K562 treated with DMSO at 1 percent for 48 hours (cell line): ENCODE data around the gene EIF4A3. TPM values are rescaled to one million over a fixed set of nuclear protein-coding genes. Genes with fewer than 3 reads are reported as not detected.

ENCODE experiments used
- total RNA-seq: library from RNA; unstranded; fragments of 300-600 nt; gene quantifications from 2 replicates; pipeline ENCODE4 v1.2.3, GENCODE V29; 2022; ENCODE audit warnings: low replicate concordance; ENCODE audit errors: extremely low read depth

EIF4A3 gene
- not detected in 2 replicates for total RNA-seq

DNA sequence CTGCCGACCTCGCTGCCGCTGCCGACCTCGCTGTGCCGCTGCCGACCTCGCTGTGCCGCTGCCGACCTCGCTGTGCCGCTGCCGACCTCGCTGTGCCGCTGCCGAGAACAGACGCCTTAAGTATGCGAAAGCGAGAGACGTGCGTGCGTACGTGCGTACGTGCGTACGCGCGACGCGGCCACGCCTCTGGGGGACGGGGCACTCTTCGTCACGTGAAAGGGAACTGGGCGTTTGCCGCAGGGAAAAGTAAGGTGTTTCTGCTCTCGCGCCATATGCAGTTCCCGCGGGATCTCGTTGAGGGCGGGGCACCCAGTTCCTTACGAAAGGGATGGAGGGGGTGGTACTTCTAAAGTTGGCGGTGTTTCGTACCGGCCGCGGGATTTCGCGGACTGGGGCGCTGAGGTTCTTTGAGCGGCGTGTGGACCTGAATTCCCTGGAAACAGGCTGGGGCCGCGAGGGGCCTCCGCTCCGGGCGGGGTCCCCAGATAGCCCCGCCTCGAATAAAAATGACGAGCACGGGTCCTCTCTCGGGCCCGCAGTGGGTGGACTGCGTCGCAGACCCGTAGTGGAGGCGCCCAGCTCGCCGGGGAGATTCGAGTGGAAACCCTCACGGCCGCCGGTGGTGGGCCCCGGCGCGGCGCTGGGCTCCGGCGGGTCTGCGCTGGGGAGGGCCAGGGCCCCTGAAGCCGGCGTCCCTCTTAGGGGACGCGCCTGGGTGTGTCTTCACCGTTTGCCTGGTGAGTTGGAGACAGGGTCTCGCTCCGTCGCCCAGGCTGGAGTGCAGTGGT, at the start of gene EIF4A3:
Gene EIF4A3, minus strand, starts transcription at position 94 of the 788 bp plus-strand sequence. CDS start 167 bp downstream, outside the sequence.

DNA sequence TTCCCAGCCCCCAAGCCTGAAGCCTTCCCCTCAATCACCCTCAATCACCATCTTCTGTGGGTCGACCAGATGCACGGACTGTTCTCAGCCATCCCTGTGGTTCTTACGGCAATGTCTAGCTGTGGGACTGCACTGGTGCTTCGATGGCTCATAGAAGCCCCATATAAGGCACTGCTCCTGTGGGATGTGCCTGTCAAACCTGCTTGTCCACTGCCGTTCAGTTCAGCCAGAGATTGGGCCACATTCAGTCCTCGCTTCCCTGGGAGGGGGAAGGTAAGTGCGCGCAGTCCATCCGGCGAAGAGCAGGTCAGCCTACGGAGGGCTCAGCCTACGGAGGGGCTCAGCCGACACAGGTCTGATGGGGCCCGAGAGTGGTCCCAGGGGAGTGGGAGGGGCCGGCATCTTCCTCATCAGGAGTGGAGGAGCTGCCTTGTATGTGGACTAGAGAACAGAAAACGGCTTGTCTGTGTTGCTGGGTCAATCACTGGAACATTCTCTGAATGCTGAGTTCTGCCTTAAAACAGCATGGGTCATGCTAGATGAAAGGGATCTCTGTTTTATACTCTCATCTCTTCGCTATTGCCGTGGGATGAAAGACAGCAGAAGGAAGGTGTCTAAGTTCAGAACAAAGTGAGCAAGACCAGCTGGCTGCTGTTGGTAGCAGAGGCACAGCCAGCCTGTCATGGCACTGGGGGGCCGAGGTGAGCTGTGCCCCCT, 23.0 kb upstream of the EIF4A3 start, which contains the start of gene CARD14:
Gene CARD14, plus strand, starts transcription at position 247 of the 717 bp plus-strand sequence. CDS start 11,409 bp downstream, outside the sequence.

DNA sequence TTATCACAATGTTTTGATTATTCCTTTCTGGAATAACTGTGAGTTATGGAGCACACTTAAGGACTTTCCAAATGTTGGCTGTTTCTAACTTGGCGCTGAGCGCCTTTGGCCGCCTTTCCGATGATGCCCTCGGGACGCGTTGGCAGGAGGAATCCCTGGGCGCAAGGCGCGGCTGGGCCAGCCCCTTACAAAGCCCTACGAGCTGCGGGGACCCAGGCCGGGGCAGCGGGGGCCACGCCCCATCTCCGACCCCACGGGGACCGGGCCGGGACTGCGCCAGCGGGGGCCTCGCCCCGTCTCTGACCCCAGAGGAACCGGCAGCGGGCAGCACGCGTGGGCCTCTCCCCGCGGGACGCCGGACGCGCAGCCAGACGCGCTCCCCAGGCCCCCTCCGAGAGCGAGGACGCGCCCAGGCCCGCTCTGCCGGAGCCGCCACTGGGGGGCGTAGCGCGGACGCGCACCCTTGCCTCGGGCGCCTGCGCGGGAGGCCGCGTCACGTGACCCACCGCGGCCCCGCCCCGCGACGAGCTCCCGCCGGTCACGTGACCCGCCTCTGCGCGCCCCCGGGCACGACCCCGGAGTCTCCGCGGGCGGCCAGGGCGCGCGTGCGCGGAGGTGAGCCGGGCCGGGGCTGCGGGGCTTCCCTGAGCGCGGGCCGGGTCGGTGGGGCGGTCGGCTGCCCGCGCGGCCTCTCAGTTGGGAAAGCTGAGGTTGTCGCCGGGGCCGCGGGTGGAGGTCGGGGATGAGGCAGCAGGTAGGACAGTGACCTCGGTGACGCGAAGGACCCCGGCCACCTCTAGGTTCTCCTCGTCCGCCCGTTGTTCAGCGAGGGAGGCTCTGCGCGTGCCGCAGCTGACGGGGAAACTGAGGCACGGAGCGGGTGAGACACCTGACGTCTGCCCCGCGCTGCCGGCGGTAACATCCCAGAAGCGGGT, 45.6 kb downstream of the EIF4A3 start, which contains the start of gene GAA:
Gene GAA, plus strand, starts transcription at position 571 of the 935 bp plus-strand sequence. CDS start 3,006 bp downstream, outside the sequence.

Other genes starting within 250 kb of the EIF4A3 start
- not detected in 2 replicates for gene TBC1D16, start 111.3 kb downstream of the EIF4A3 start, total RNA-seq
- gene CCDC40, start 110.5 kb downstream of the EIF4A3 start, total RNA-seq, result not detected in 2 replicates
- gene GAA, start 45.5 kb downstream of the EIF4A3 start, total RNA-seq, result not detected in 2 replicates
- not detected in 2 replicates for gene CARD14, start 22.9 kb upstream of the EIF4A3 start, total RNA-seq
- not detected in 2 replicates for gene SGSH, start 73.2 kb upstream of the EIF4A3 start, total RNA-seq
- gene SLC26A11, start 73.3 kb upstream of the EIF4A3 start, total RNA-seq, result not detected in 2 replicates
- gene RNF213, start 113.7 kb upstream of the EIF4A3 start, total RNA-seq, result 85.7 TPM in 1 of 2 replicates, not detected in the other